MM.1S (cell line): Measurements from ENCODE around the gene CCDC148.

Experiments used
- DNase-seq: peaks from one replicate; pipeline ENCODE4 v3.0.0-alpha.2; 2015
- H2AFZ ChIP-seq: fragments of 300-600 bp; sonication (generic); 2 replicates; pipeline ENCODE4 v1.6.0; 2016; ENCODE audit warnings: antibody characterized with exemption, low read length
- H3F3A ChIP-seq: fragments of 300-600 bp; sonication (generic); 2 replicates; pipeline ENCODE4 v1.6.1; 2016; ENCODE audit warnings: mild to moderate bottlenecking, antibody characterized with exemption, low read length, moderate library complexity, mixed read lengths; ENCODE audit not compliant: insufficient read depth
- H3K27ac ChIP-seq: fragments of 300-600 bp; sonication (generic); 2 replicates; pipeline ENCODE4 v1.5.1; 2016; ENCODE audit warnings: mild to moderate bottlenecking, low read length
- H3K27me3 ChIP-seq: fragments of 300-600 bp; sonication (generic); replicated peaks from 2 replicates; pipeline ENCODE4 v1.6.0; 2016; ENCODE audit warnings: low read length; ENCODE audit not compliant: insufficient read depth
- H3K36me3 ChIP-seq: fragments of 300-600 bp; sonication (generic); replicated peaks from 2 replicates; pipeline ENCODE4 v1.6.1; 2016; ENCODE audit warnings: mild to moderate bottlenecking, low read length, mixed read lengths; ENCODE audit not compliant: insufficient read depth
- H3K4me1 ChIP-seq: fragments of 300-600 bp; sonication (generic); 2 replicates; pipeline ENCODE4 v1.6.1; 2016; ENCODE audit warnings: low read length, mixed read lengths
- H3K4me2 ChIP-seq: fragments of 300-600 bp; sonication (generic); 2 replicates; pipeline ENCODE4 v1.6.0; 2016; ENCODE audit warnings: low read depth, low read length
- H3K4me3 ChIP-seq: fragments of 300-600 bp; sonication (generic); 2 replicates; pipeline ENCODE4 v1.5.1; 2016; ENCODE audit warnings: low read length, mixed read lengths
- H3K79me2 ChIP-seq: fragments of 300-600 bp; sonication (generic); 2 replicates; pipeline ENCODE4 v1.6.1; 2016; ENCODE audit warnings: mixed run types, low read length, mixed read lengths
- H3K9ac ChIP-seq: fragments of 300-600 bp; sonication (generic); 2 replicates; pipeline ENCODE4 v1.6.1; 2016; ENCODE audit warnings: low read length, mixed read lengths
- H3K9me2 ChIP-seq: fragments of 300-600 bp; sonication (generic); replicated peaks from 2 replicates; pipeline ENCODE4 v1.6.1; 2016; ENCODE audit warnings: mild to moderate bottlenecking, low read length, mixed read lengths; ENCODE audit not compliant: insufficient read depth
- H3K9me3 ChIP-seq: fragments of 300-600 bp; sonication (generic); replicated peaks from 2 replicates; pipeline ENCODE4 v1.6.1; 2016; ENCODE audit warnings: mild to moderate bottlenecking, low read length, mixed read lengths; ENCODE audit not compliant: insufficient read depth
- H4K20me1 ChIP-seq: fragments of 300-600 bp; sonication (generic); 2 replicates; pipeline ENCODE4 v1.6.1; 2016; ENCODE audit warnings: mild to moderate bottlenecking, low read length, moderate library complexity, mixed read lengths; ENCODE audit not compliant: insufficient read depth
- EZH2 ChIP-seq: fragments of 300-600 bp; sonication (generic); optimal IDR thresholded peaks from 2 replicates; pipeline ENCODE3; 2017; ENCODE audit warnings: low read depth, mild to moderate bottlenecking, antibody characterized with exemption, low read length, mixed read lengths
- EZH2phosphoT487 ChIP-seq: fragments of 300-600 bp; sonication (generic); IDR thresholded peaks from 2 replicates; pipeline ENCODE4 v1.6.1; 2018; ENCODE audit warnings: antibody characterized with exemption, low read length
- TF ChIP-seq, protein P1 (sequence below): fragments of 300-600 bp; sonication (generic); IDR thresholded peaks from 2 replicates; pipeline ENCODE4 v1.5.1; 2016; ENCODE audit warnings: antibody characterized with exemption, low read length, mixed read lengths

Gene CCDC148

GRCh38 chr2:158325782-158326340 is 130.7 kb downstream of the CCDC148 start:
- H3K36me3 ChIP-seq, result no peaks in the 10 kb centered on the region
- no peak overlapping the region for H3K4me2 ChIP-seq
- DNase-seq, result no peak
- TF ChIP-seq EZH2phosphoT487, result no peak
- TF ChIP-seq, protein P1, sequence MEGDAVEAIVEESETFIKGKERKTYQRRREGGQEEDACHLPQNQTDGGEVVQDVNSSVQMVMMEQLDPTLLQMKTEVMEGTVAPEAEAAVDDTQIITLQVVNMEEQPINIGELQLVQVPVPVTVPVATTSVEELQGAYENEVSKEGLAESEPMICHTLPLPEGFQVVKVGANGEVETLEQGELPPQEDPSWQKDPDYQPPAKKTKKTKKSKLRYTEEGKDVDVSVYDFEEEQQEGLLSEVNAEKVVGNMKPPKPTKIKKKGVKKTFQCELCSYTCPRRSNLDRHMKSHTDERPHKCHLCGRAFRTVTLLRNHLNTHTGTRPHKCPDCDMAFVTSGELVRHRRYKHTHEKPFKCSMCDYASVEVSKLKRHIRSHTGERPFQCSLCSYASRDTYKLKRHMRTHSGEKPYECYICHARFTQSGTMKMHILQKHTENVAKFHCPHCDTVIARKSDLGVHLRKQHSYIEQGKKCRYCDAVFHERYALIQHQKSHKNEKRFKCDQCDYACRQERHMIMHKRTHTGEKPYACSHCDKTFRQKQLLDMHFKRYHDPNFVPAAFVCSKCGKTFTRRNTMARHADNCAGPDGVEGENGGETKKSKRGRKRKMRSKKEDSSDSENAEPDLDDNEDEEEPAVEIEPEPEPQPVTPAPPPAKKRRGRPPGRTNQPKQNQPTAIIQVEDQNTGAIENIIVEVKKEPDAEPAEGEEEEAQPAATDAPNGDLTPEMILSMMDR, result no peak
- TF ChIP-seq EZH2, result no peak
- H3K79me2 ChIP-seq, result no peaks in the 10 kb centered on the region
- H3K27ac ChIP-seq, result no peak overlapping the region
- no peak overlapping the region for H2AFZ ChIP-seq
- H3K9ac ChIP-seq, result no peak overlapping the region
- H3K4me3 ChIP-seq, result no peak overlapping the region
- H3F3A ChIP-seq, result no peaks in the 10 kb centered on the region
- no peaks in the 10 kb centered on the region for H3K4me1 ChIP-seq
- H4K20me1 ChIP-seq, result no peaks in the 10 kb centered on the region
- no peaks in the 10 kb centered on the region for H3K9me2 ChIP-seq
- H3K9me3 ChIP-seq, result no peaks in the 10 kb centered on the region
- H3K27me3 ChIP-seq, result no peaks in the 10 kb centered on the region

- H3K4me3 ChIP-seq, result no peak overlapping the region
- H3K27ac ChIP-seq, result no peak overlapping the region
- TF ChIP-seq, protein P1, result no peak
- TF ChIP-seq EZH2 (no peak), EZH2phosphoT487 (no peak)
- H2AFZ ChIP-seq, result no peak overlapping the region
- no peaks in the 10 kb centered on the region for H3K27me3 ChIP-seq
- no peaks in the 10 kb centered on the region for H3K79me2 ChIP-seq
- H3K36me3 ChIP-seq, result no peaks in the 10 kb centered on the region
- no peak for DNase-seq
- no peaks in the 10 kb centered on the region for H3K9me3 ChIP-seq
- H3K9ac ChIP-seq, result no peak overlapping the region
- H3K9me2 ChIP-seq, result no peaks in the 10 kb centered on the region
- H3F3A ChIP-seq, result no peaks in the 10 kb centered on the region
- H3K4me1 ChIP-seq, result no peaks in the 10 kb centered on the region
- H4K20me1 ChIP-seq, result no peaks in the 10 kb centered on the region
- H3K4me2 ChIP-seq, result no peak overlapping the region
Observed at GRCh38 chr2:158325031-158325781, 131.3 kb downstream of the CCDC148 start.

DNA sequence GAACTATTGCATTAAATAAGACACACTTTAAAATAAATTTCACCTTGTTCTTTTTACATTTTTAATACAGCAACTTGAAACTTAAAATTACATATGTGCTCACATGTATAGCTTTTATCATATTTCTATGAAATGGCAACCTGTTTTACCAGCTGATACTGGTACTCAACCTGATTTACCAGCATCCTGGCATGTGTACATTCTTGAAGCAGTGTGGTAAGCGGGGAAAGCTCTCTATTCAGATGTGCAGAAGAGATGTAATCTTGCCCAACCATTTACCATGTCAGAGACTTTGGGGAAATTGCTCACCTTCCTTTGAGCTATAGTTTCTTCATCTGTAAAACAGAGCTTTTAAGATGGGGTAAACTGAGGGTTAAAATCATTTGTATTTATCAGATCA is 133.2 kb downstream of the CCDC148 start:
- no peaks in the 10 kb centered on the region for H3K4me1 ChIP-seq
- no peak overlapping the region for H3K27ac ChIP-seq
- DNase-seq, result no peak
- H3K79me2 ChIP-seq, result no peaks in the 10 kb centered on the region
- H3F3A ChIP-seq, result no peaks in the 10 kb centered on the region
- TF ChIP-seq EZH2, result no peak
- no peak for TF ChIP-seq EZH2phosphoT487
- TF ChIP-seq, protein P1, result no peak
- H2AFZ ChIP-seq, result no peak overlapping the region
- no peak overlapping the region for H3K4me3 ChIP-seq
- no peaks in the 10 kb centered on the region for H3K27me3 ChIP-seq
- H3K4me2 ChIP-seq, result no peak overlapping the region
- H3K9ac ChIP-seq, result no peak overlapping the region
- H4K20me1 ChIP-seq, result no peaks in the 10 kb centered on the region
- H3K9me2 ChIP-seq, result no peaks in the 10 kb centered on the region
- H3K9me3 ChIP-seq, result no peaks in the 10 kb centered on the region
- no peaks in the 10 kb centered on the region for H3K36me3 ChIP-seq
